ENCODE results near the gene PLEKHA4. TPM values are rescaled to one million over a fixed set of nuclear protein-coding genes. Genes with fewer than 3 reads are reported as not detected.
A peak's percentile ranks its signal among the peaks of the same experiment; 100 is the strongest.

Gene PLEKHA4
- total and polyA plus RNA-seq, 2 donors (not counting 1 experiment from before 2014, with no cell fraction given): 4.3 to 6.2 TPM

- 94% methylated on average over 9 of the region's 14 CpGs for WGBS (ENCODE audit: insufficient coverage)
- no peaks in the 10 kb centered on the region for H3K27me3 ChIP-seq (replicated peaks in 1 of 4; ENCODE audit: control extremely low read depth in 1 of 4, control insufficient read depth in 3 of 4, insufficient read depth in 4 of 4, low read length in 3 of 4)
- H3K4me3 ChIP-seq (ENCODE audit: control extremely low read depth in 1 of 5, extremely low read depth in 1 of 5, insufficient read depth in 1 of 5, low read depth in 2 of 5, low read length in 4 of 5): peak overlapping the region; percentile 70 to 100 (median 95)
- no peaks in the 10 kb centered on the region for H3K27me3 Mint-ChIP-seq
- ChIA-PET POLR2A (interaction anchor here (0.6 to 1.2 kb wide), 9 partner anchors 15 to 120 kb away, joined by 3 to 5 read pairs (median 4); partner anchors contain the start of genes BAX, FTL, GYS1 and NUCB1), CTCF (interaction anchor here (1.0 to 7.5 kb wide), 6 partner anchors 12 to 120 kb away, joined by 3 to 30 read pairs (median 4); partner anchors contain the start of genes GYS1 and RUVBL2)
- no peaks in the 10 kb centered on the region for H3K9me3 Mint-ChIP-seq (ENCODE audit: insufficient read depth)
- H3K9ac ChIP-seq (ENCODE audit: low read length): peak overlapping the region; percentile 100
- H2AFZ ChIP-seq (ENCODE audit: insufficient read depth, low read depth, low read length, poor library complexity, severe bottlenecking): no peak overlapping the region
- no peaks in the 10 kb centered on the region for H3K9me3 ChIP-seq (ENCODE audit: control extremely low read depth in 1 of 3, control insufficient read depth in 2 of 3, insufficient read depth in 1 of 3, low read length in 2 of 3)
- H3K4me1 ChIP-seq (ENCODE audit: control insufficient read depth in 2 of 2, insufficient read depth in 2 of 2, low read length in 2 of 2): peaks cover 30 to 50% of the 10 kb centered on the region in 2 donors
- H3K36me3 ChIP-seq (replicated peaks in 1 of 2; ENCODE audit: control extremely low read depth in 1 of 2, control insufficient read depth in 1 of 2, extremely low read depth in 1 of 2, insufficient read depth in 2 of 2, low read length in 1 of 2): peaks cover 0 to 40% of the 10 kb centered on the region in 2 experiments
- peaks cover 51% of the 10 kb centered on the region for H3K79me2 ChIP-seq (ENCODE audit: control insufficient read depth, insufficient read depth, low read length)
- H3K4me1 Mint-ChIP-seq: peaks cover 47% of the 10 kb centered on the region
- H3K4me2 ChIP-seq (replicated peaks; ENCODE audit: low read depth, low read length, poor library complexity, severe bottlenecking): peak overlapping the region; percentile 86
- DNase-seq (no peak), ATAC-seq (ENCODE audit: low read depth) (no peak)
- TF ChIP-seq EZH2 (IDR thresholded peaks at IDR 0.05; ENCODE audit: borderline replicate concordance, insufficient read depth, low read depth, low read length, poor library complexity, severe bottlenecking): no peak
- peak overlapping the region; percentile 98 for H3K4me3 Mint-ChIP-seq
- H3K27ac Mint-ChIP-seq: peak overlapping the region; percentile 100
- intact Hi-C loops (cut with micrococcal nuclease): loop anchor here (2.0 kb wide), 2 partner anchors 63 to 1003 kb away; partner anchors contain the start of genes AKT1S1, BCAT2 and TBC1D17
- H4K20me1 ChIP-seq (ENCODE audit: control insufficient read depth, insufficient read depth, low read length, poor library complexity, severe bottlenecking): peaks cover 42% of the 10 kb centered on the region
- peak overlapping the region; percentile 96 to 100 for H3K27ac ChIP-seq (ENCODE audit: low read length in 2 of 2)
These were observed 5.3 kb upstream of the PLEKHA4 start for GRCh38 chr19:48873476-48874302.

DNA sequence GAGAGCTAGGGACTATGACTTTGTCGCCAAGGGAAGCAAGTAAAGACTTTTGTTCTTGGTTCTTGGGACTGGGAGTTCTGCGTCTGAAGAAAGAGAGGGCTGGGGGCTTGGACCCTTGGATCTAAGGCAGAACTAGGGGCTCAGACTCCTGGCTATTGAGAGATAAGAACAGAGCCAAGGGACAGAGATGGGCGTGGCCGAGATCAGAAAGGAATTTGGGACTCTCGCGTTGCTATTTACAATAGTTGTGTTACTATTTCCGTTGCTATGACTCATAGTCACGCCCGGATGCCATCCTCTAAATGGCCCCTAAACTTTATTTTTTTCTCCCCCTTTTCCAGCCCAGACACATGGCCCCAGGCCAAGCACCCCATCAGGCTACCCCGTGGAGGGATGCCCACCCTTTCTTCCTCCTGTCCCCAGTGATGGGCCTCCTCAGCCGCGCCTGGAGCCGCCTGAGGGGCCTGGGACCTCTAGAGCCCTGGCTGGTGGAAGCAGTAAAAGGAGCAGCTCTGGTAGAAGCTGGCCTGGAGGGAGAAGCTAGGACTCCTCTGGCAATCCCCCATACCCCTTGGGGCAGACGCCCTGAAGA, 4.6 kb upstream of the PLEKHA4 start:
- Histone ChIP-seq H4K20me1 (ENCODE audit: control insufficient read depth, insufficient read depth, low read length, poor library complexity, severe bottlenecking) (peaks cover 41% of the 10 kb centered on the region), H3K9ac (ENCODE audit: low read length) (peak overlapping the region; percentile 100), H3K27ac (ENCODE audit: low read length in 2 of 2) (peak overlapping the region; percentile 96 to 100), H3K27me3 (replicated peaks in 1 of 4; ENCODE audit: control extremely low read depth in 1 of 4, control insufficient read depth in 3 of 4, insufficient read depth in 4 of 4, low read length in 3 of 4) (peaks cover 0 to under 1% (median 0%) of the 10 kb centered on the region in 4 experiments), H3K79me2 (ENCODE audit: control insufficient read depth, insufficient read depth, low read length) (peaks cover 46% of the 10 kb centered on the region), H3K4me2 (replicated peaks; ENCODE audit: low read depth, low read length, poor library complexity, severe bottlenecking) (peak overlapping the region; percentile 86), H2AFZ (ENCODE audit: insufficient read depth, low read depth, low read length, poor library complexity, severe bottlenecking) (no peak overlapping the region), H3K4me3 (ENCODE audit: control extremely low read depth in 1 of 5, extremely low read depth in 1 of 5, insufficient read depth in 1 of 5, low read depth in 2 of 5, low read length in 4 of 5) (peak overlapping the region; percentile 70 to 100 (median 95)), H3K4me1 (ENCODE audit: control insufficient read depth in 2 of 2, insufficient read depth in 2 of 2, low read length in 2 of 2) (peaks cover 30 to 50% of the 10 kb centered on the region in 2 donors), H3K36me3 (replicated peaks in 1 of 2; ENCODE audit: control extremely low read depth in 1 of 2, control insufficient read depth in 1 of 2, extremely low read depth in 1 of 2, insufficient read depth in 2 of 2, low read length in 1 of 2) (peaks cover 0 to 34% of the 10 kb centered on the region in 2 experiments), H3K9me3 (ENCODE audit: control extremely low read depth in 1 of 3, control insufficient read depth in 2 of 3, insufficient read depth in 1 of 3, low read length in 2 of 3) (no peaks in the 10 kb centered on the region)
- TF ChIP-seq CTCF (IDR thresholded peaks at IDR 0.05): no peak
- TF ChIP-seq EZH2 (IDR thresholded peaks at IDR 0.05; ENCODE audit: borderline replicate concordance, insufficient read depth, low read depth, low read length, poor library complexity, severe bottlenecking): no peak
- 0% methylated on average over 5 of the region's 14 CpGs for WGBS (ENCODE audit: insufficient coverage)
- intact Hi-C loops (cut with micrococcal nuclease): loop anchor here (1.0 to 2.0 kb wide), 8 partner anchors 15 to 1004 kb away; partner anchors contain the start of genes AKT1S1, BAX, BCAT2 and DBP
- ChIA-PET CTCF (interaction anchor here (1.0 to 7.5 kb wide), 7 partner anchors 13 to 120 kb away, joined by 3 to 30 read pairs (median 4); partner anchors contain the start of genes GYS1 and RUVBL2), POLR2A (interaction anchor here (0.6 to 1.8 kb wide), 11 partner anchors 15 to 134 kb away, joined by 3 to 7 read pairs (median 4); partner anchors contain the start of genes BAX, FTL, GYS1 and NUCB1)
- Mint-ChIP-seq H3K27me3 (peaks cover 3% of the 10 kb centered on the region), H3K4me1 (peaks cover 43% of the 10 kb centered on the region), H3K9me3 (ENCODE audit: insufficient read depth) (no peaks in the 10 kb centered on the region), H3K27ac (peak overlapping the region; percentile 100), H3K4me3 (peak overlapping the region; percentile 98)
- DNase-seq (peak; percentile 92), ATAC-seq (ENCODE audit: low read depth) (peak; percentile 32)
